Measurements from ENCODE around the gene RUNX2.

Gene RUNX2

DNA sequence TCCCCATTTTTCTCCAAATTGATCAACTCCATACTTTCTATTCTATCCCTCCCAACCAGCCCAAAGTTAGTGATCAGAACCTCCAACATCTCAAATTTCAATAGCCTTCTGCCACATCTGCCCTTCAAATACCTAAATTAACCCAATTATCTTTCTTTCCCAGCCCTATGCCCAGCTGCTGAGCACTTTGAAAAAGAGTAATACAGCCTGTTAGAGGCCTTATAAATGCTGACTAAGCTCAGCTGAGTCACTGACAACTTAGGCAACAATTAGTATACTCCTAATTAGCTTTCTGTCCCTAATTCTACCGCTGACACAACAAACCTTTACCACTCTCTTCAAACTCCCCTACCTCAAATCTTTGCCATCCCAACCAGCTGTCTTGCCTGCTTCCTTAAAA lies 23.5 kb downstream of the RUNX2 start:
- DNase-seq (ENCODE audit: low read depth) = no peak

DNA sequence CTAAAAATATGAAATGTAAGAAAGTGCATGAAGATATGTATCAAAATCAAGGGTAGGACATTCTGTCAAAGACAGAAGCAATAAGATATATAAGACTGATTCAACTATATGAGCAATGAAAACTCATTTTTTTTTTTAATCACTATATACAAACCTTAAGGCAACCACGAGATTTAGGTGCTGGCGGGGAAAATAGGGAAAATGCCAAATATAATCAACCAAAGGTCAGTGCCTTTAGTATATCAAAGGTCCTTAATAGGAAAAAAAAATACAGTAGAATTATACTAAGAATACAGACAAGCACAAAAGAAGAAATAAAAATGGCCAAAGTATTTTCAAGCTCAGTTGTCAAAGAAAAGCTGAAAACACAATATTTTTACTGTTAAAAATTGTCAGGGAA lies 25.5 kb downstream of the RUNX2 start:
- DNase-seq (ENCODE audit: low read depth) = no peak

DNA sequence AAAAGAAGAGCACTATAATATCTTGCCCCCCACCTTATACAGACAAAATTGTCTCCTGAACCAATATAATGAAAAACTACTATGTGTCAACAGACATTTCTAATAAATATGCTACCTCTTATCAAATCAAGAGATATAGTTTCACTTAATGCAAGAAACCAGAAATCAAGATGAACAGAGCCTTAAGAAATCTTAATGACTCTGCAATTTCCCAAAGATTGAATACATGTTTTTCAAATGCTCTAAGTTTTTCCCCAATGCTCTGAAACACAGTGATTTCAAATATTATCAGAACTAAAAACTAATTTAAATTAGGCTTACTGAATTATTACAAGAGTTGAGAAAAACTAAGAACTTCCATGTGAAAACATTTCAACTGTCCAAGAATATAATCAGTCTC lies 36.3 kb downstream of the RUNX2 start:
- no peak for DNase-seq (ENCODE audit: low read depth)

DNA sequence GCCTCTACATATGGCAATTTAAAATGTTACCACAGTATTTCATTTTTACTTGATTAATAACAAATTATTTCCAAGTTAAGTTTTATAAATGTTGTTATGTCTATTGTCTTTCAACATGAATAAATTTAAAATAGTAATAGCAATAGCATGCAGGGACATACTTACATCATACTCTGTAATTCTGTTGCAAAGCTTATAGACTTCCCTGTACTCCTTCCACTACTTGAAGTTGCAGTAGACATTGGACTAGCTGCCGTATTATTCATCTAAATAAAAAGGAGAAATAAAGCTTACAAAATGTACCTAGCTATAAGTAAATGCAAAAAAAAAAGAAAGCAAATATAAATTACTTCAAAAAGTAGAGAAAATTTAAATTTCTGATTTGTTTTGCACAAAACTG lies 36.9 kb downstream of the RUNX2 start:
- no peak for DNase-seq (ENCODE audit: low read depth)

DNA sequence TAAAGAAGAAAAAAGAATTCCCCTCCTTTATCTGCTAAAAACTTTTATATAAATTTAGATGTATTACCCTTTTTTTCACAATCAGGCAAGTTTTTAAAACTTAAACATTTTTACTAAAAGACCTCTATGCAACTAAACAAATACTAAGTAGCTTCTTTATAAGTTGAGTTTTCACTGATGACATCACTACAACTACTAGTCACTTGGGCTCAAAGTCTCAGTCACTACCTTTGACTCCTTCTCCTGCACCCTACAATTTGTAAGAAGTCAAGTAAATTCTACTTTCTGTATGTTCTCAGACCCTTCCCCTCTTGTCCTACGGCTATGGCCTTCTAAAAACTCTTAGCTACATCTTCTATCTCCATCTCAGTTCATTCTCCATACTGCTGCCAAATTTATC lies 38.4 kb downstream of the RUNX2 start:
- DNase-seq (ENCODE audit: low read depth) = no peak

DNA sequence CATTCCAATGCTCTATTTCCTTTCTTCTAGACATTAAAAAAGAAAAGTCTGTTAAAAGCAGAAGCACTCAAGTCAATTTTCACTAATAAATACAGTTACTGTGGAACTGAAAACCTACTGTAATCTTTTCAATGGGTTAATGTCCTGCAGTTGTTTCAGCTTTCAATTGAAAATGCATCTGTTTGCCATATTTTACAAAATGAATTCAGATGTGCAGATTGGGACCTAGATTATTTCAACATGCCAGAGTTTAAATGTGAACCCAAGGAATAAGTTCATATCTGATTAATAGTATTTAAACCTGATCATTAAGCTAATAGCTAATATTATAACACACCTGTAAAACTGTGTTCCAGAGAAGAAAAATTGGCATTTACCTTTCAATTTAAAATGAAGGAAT lies 39.9 kb downstream of the RUNX2 start:
- DNase-seq (ENCODE audit: low read depth) = no peak

DNA sequence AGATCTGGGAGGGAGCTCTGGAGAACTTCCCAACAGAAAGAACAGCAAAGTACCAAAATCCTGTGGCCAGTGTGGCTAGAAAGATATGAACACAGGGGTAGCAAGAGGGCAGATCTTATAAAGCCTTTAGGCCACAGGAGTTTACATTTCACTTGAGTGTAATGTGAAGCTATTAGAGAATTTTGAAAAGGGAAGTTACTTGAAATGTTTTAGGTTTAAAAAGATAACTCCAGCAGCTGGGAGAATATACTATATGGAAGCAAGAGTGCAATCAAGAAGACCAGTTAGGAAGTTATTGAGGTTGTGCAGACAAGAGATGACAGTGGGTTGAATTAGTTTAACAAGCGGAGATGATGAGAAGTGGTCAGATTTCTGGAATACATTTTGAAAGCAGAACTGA lies 41.7 kb downstream of the RUNX2 start:
- no peak for DNase-seq (ENCODE audit: low read depth)

DNA sequence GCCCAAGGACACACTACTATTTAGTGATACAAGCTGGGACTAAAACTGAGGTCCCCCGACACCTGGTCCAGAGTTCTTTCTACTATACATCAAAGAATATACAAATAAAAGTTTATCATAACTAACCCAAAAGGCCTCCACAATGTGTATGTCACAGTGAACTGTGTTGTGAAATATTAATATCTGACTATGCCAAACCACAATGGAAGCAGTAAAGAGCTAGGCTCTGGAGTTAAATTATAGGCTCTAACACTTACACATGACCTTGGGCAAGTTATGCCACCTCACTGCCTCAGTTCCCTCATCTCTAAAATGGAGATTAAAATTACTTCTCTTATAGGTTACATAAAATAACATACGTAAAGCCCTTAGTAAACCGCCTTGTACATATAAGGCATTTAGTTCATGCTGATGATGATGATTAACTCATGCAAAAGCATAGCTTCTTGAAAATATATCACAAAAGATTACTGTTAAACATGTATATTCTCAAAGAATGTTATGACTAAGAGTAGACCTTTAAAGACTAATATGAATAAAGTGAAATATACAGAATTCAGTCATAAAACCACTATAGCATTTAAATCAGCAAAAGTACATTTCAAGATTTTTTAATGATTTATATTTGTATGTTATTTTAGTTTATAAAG lies 43.9 kb downstream of the RUNX2 start:
- DNase-seq (ENCODE audit: low read depth) = no peak

DNA sequence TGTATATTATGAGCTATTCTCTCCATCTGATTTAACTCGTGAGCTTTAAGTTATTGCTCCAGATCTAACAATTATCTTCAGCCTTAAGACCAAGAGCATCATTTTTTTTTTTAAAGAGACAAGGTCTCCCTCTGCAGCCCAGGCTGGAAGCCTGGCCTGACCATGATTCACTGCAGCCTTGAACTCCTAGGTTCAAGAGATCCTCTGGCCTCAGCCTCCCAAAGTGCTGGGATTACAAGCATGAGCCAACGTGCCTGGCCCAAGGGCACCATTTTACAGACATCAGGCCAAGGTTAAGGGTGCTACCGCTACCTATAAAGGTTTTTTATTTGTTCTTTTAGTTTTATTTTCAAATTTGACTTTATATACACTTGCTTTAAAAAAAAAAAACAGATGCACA lies 47.3 kb downstream of the RUNX2 start:
- no peak for DNase-seq (ENCODE audit: low read depth)

DNA sequence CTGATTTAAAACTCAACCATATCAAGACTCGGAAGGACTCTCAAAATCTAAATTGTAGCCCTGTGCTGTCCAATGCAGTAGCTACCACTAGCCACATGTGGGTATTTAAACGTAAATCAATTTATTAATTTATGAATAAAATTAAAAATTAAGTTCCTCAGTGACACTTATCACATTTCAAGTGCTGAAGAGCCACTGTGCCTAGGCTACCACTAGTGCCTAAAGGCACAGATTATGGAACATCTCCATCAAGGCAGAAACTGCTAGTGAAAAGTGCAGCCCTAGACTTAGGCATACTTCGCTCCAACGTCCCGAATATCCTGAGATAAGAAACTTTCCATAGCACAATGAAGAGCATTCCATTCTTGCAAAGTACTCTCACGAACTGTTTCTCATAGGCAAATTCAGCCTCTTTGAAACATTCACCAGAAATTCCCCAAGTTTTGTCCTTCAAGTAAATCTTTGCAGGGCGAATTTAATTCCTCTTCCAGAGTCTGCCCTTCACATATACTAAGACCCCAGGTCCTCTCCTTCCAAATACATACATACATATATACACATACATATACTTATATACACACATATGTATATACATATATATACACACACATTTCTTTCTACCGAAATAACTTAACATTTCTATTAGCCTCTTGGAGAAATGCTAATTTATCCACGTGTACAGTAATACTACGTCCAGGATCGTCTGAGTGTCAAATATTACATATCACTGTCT lies 48.3 kb downstream of the RUNX2 start:
- no peak for DNase-seq (ENCODE audit: low read depth)

DNA sequence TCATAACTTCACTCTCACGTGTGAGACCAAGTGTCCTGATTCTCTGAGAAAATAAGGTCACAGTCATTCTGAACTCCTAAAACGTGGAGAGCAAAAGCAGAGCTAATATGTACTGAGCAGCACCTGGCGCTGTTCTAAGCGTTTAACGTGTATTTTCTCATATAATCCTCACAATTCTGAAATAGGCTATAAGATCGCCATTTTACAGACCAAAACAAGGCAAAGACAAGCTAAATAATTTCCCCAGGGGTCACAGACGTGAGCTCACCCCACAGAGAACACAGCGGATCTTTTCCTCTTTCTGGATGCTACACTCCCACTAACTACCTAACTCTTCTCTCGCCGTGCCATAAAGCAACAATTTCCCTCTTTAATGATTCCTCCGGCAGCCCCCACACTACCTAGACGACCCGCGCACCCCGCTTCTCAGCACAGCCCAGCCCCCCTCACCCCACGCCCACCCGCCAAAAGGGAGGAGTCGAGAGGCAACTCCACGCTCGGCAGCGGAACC lies 49.0 kb downstream of the RUNX2 start:
- DNase-seq (ENCODE audit: low read depth) = no peak

DNA sequence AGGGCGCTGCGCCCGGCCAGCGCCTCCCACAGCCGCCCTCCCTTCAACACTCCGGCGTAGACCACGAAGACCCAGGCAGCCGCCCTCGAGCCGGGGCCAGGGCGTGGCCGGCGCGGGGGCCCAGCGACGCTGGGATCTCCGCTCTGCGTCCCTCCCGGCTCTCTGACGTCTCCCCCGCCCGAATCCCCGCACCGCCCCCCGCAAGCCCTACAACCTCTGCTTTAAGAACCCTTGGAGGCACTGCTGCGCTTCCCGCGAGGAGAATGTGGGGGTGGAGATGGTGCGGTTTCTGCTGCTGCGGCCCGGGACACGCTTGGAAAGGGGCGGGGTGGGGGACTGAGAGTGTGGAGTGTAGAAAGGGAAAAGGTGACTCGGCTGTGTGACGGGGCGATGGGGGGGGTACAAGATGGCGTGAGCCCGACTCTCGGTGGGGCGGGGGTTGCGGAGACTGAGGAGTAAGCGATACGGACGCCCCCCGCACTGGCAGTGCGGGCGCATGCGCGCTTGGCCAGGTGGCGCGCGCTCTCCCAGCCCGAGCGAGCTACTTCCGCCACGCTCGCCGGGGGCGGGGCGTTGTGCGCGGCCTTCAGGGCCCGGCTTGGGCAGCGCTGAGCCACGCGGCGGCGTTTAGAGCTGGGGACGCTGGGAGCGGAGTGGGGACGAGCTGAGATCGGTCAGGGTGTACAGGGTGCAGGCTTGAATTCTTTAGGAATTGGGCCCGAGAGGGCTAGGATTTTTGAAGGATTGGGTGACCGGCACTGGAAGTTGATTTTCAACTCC lies 49.6 kb downstream of the RUNX2 start, which contains the start of gene SUPT3H:
TSS of gene SUPT3H (minus strand) at position 381 of the 780 bp plus-strand sequence.
- DNase-seq (ENCODE audit: low read depth) = peak; percentile 66

DNA sequence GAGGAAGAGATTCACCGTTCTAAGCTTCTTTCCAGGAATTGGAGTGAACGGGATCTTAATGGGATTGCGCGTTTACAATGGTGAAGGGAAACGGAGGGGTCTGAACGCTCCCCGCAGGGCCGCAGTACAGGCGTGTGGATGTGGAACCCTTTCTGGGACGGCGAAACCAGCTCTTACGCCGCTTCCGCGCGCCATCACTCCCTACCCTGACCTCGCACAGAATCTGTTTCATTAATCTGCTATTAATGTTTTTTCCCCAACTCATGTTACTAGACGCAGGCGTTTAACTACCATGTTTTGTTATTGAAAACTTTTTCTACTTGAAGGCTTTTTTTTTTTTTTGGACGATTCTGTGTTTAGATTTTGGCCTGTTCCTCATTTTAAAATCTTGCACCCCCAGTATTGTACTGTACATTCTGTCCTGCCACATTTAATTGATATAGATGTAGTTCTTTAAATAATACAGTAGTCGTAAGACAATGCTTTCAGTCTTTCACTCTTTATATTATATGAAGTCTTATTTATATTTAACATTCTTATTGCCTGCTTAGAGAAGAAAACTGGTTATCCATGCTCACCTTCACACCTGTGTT lies 50.3 kb downstream of the RUNX2 start:
- DNase-seq (ENCODE audit: low read depth) = no peak

DNA sequence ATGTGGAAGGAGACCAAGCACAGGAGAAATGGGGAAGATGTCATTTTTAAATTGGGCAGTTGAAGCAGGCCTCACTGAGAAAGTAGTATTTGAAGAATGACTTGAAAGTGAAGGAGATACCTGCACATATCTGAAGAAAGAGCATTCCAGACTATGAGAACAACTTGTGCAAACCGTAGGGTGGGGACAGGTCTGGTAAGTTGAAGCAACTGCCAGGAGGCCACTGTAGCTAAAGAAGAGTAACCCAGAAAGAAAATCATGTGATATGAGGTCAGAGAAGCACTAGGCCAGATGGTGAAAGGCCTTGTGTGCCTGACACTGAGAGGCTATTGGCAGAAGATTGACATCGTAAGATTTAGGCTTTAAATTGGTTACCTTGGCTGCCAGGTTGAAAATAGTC lies 54.3 kb downstream of the RUNX2 start:
- no peak for DNase-seq (ENCODE audit: low read depth)

DNA sequence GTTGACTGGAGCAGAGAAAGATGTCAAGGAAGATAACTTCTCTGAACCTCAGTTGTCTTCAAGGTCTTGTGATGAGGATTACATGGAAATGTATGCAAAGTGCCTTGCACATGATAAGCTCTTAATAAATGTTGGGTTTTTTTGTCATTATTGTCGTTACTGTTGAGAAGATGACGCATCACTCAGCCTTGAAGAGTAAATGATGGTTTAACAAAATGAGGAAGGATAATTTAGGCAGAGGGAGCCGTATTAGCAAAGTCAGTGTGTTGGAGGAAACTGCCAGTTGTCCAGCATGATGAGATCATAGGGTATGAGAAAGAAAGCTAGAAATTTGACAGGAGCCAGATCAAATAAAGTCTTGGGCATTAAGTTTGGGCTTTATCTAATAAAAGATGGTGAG lies 58.4 kb downstream of the RUNX2 start:
- no peak for DNase-seq (ENCODE audit: low read depth)

DNA sequence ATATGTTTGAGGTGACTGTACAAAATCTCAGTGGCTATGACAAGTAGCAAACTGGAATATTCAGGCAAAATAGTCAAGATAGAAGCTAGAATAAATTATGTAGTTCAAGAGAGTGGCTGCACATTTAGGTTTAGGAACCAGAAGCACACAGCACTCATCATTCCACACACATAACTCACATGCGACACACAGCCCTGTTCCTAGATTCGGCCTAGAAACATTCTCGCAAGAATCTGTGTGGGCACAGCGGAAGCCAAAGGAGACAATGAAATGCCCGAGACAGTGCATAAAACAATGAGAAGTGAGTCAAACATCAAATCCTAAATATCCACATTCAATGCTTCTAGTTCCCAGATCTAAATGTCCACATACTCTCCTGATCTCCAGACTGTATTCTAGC lies 59.1 kb downstream of the RUNX2 start:
- DNase-seq (ENCODE audit: low read depth) = no peak

DNA sequence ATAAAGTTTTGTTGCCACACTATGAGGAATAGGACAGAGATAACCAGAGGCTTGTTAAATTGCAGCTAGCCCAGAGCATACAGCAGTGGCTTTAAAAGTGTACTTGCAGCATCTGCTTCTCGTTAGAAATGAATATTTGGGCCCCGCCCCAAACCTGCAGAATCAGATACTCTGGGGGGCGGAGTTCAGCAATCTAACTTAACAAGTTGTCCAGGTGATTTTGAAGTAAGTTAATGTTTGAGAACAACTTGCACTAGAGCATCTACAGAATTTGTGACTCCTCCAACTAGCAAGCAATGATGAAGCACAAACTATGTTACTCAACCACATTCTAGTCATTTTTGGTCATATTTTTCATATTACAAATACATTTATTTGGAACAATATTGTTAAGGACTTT lies 60.2 kb downstream of the RUNX2 start:
- no peak for DNase-seq (ENCODE audit: low read depth)

DNA sequence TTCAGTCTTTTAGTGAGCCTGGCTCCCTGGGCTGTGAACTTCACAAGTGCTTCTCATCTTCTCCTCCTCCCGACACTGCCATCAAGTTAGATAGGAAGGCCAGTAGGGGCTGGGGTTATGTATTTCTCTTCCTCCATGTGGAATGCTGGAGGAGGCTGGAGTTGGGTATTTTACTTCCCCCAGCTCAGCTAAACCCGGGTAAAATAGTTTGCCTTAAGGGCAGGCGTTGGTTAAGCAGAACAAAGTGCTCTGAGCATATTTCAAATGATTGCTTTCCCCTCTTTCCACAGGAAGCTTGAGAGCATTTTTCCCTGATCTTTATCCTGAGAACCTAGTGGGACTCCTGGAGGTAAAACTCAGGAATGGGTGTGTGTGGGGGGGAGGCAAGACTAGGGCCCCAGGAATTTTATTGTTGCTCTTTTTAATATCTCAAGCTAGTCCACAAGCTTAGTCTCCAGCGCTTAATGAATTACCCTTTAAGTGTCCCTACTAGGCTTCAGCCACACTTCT lies 66.5 kb downstream of the RUNX2 start:
- DNase-seq (ENCODE audit: low read depth) = no peak

DNA sequence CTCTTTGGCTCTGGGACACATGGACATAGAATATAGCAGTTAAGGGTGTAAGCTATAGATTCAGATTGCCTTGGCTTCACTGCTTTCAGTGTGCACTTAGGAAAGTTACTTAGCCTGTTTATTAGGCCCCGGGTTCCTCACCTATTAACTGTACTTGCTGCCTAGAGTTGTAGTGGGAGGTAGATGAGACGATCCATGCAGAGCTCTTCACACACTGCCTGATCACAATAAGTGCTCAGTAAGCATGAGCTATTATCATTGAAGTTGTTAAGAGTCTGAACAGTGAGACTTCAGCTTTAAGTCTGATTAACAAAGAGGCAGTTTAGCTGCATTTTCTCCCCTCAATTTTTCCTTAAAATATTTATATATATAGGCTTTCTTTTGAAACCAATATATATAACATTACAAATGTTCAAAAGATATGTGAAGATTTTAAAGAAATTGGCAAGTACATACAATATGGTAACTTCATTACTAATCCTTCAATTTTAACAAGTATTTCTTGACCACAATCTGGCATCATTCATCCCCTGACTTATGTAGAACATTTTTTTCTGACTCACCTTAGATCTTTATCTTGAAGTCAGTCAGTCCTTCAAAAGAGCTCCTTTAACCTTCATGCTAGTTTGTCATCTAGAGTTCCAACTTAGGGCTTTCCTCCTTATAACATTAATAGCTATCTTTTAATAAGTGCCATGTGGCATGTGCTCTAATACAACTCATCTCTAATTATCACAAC lies 70.1 kb downstream of the RUNX2 start:
- DNase-seq (ENCODE audit: low read depth) = no peak

DNA sequence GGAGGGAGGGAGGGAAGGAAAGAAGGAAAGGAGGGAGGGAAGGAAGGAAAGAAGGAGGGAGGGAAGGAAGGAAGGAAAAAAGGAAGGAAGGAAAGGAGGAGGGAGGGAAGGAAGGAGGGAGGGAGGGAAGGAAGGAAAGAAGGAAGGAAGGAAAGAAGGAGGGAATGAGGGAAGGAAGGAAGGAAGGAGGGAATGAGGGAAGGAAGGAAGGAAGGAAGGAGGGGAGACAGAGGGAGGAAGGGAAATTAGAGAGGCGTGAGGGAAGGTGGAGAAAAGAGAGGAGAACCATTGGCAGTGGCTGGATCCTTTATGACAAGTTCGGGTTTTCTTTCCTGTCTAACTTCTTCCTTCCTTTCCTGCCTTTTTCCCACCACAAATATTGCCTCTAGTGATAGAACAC lies 71.9 kb downstream of the RUNX2 start:
- no peak for DNase-seq (ENCODE audit: low read depth)

DNA sequence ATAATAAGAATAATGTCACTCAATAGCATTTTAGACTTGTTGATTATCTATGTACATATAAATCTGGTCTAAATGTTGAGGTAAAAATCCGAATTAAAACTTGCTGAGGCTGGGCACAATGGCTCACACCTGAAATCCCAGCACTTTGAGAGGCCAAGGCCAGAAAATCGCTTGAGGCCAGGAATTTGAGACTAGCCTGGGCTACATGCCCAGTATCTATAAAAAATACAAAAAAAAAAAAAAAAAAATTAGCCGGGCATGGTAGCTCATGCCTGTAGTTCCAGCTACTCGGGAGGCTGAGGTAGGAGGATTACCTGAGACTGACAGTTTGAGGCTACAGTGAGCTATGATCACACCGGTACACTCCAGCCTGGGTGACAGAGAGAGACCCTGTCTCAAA lies 83.8 kb downstream of the RUNX2 start:
- DNase-seq (ENCODE audit: low read depth) = no peak

DNA sequence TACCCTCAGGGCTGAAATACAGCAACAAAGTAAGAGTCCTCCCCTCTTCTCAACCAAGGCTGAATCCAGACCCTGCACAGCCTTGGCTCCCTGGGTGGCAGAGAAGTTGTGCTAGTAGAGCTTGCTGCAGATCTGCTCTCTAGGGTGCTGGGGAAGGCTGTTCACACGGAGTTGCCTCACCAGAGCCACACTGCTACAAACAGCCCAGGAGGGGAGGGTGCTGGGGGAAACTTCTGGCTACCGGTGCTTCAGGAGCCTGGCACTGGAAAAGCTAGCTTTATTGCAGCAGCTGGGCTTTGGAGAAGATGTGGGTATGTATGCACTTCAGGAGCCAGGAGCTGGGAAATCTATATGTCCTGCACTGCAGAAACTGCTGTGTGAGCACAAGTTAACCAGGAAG lies 87.2 kb downstream of the RUNX2 start:
- no peak for DNase-seq (ENCODE audit: low read depth)

Data from non-pigmented ciliary epithelial cell (primary cell).